K562 (cell line): ENCODE results near the gene EGFR. TPM values are rescaled to one million over a fixed set of nuclear protein-coding genes. Genes with fewer than 3 reads are reported as not detected.
A peak's percentile ranks its signal among the peaks of the same experiment; 100 is the strongest.

ENCODE experiments used
- ATAC-seq: fragments of 200-7000 bp; cut with Tn5 transposase; 3 replicates; pipeline ENCODE4 v1.9.1; 2020; ENCODE audit warnings: moderate library complexity
- BruUV-seq: library from RNA; stranded (reverse); fragments of 400-500 nt; replicated peaks from 2 replicates; lab custom pipeline; 2021; lab: Mats Ljungman, UMichigan
- CTCF ChIA-PET: fragments of 300-600 bp; formaldehyde crosslinking; extraction: SDS; loops from one replicate; lab custom pipeline; 2021; ENCODE audit warnings: low intra/inter-chr PET ratio; lab: Yijun Ruan, JAX
- POLR2A ChIA-PET: fragments of 300-600, 350-650 bp; sonication (Branson Sonifier 250); formaldehyde crosslinking; extraction: SDS; loops from one replicate; lab custom pipeline; 2021; ENCODE audit warnings: antibody characterized with exemption, inconsistent platforms; lab: Yijun Ruan, JAX
- DNase-seq, 4 experiments: peaks; one replicate each; pipeline versions ENCODE4 v3.0.0 to v3.0.0-alpha.2; 2011 to 2018; ENCODE audit warnings: low spot score in 3 of 4, mixed read lengths in 3 of 4; ENCODE audit errors: extremely low read depth in 1 of 4
- FAIRE-seq: peaks from 2 replicates; lab custom pipeline; 2011; peaks lifted over from hg19 to GRCh38; lab: Jason Lieb, UNC
- H2AFZ ChIP-seq: 2 replicates; pipeline ENCODE4 v1.6.0; 2011; ENCODE audit warnings: low read depth, low read length, control low read depth, inconsistent platforms
- H3K27ac ChIP-seq: fragments of 200-600 bp; 3 replicates; pipeline ENCODE4 v1.8.0; 2011; ENCODE audit warnings: low read depth, mild to moderate bottlenecking, control low read depth, inconsistent platforms, low read length, moderate library complexity, mixed read lengths; ENCODE audit errors: extremely low read depth
- H3K27me3 ChIP-seq, 2 experiments: fragments of 300-600 bp in 1 of 2; 2 replicates in 1 of 2; 3 replicates in 1 of 2; pipeline versions ENCODE4 v1.6.0 to v1.8.0; 2011; ENCODE audit warnings: inconsistent platforms in 2 of 2, low read length in 2 of 2, mild to moderate bottlenecking in 1 of 2, mixed read lengths in 1 of 2, moderate library complexity in 1 of 2; ENCODE audit not compliant: control insufficient read depth in 2 of 2, insufficient read depth in 2 of 2
- H3K36me3 ChIP-seq: fragments of 300-600 bp; 3 replicates; pipeline ENCODE4 v1.8.0; 2011; ENCODE audit warnings: mild to moderate bottlenecking, low read length, inconsistent platforms; ENCODE audit not compliant: control insufficient read depth, insufficient read depth
- H3K4me1 ChIP-seq, 2 experiments: fragments of 200-600 bp in 1 of 2; replicated peaks in 1 of 2; 2 replicates in 1 of 2; 3 replicates in 1 of 2; pipeline versions ENCODE4 v1.5.1 to v1.8.0; 2011; ENCODE audit warnings: inconsistent platforms in 2 of 2, low read length in 2 of 2, mild to moderate bottlenecking in 1 of 2, mixed read lengths in 1 of 2, moderate library complexity in 1 of 2; ENCODE audit not compliant: control insufficient read depth in 2 of 2, insufficient read depth in 2 of 2
- H3K4me2 ChIP-seq: 2 replicates; pipeline ENCODE4 v1.6.1; 2011; ENCODE audit warnings: low read length, control low read depth, inconsistent platforms, mixed read lengths; ENCODE audit not compliant: insufficient read depth
- H3K4me3 ChIP-seq: fragments of 200-600 bp; sonication (generic), shearing (Covaris generic); 2 replicates; pipeline ENCODE4 v1.5.1; 2016; ENCODE audit warnings: control low read depth, inconsistent platforms
- H3K79me2 ChIP-seq: fragments of 200-600 bp; 3 replicates; pipeline ENCODE4 v1.8.0; 2011; ENCODE audit warnings: low read length, inconsistent platforms; ENCODE audit not compliant: control insufficient read depth, insufficient read depth
- H3K9ac ChIP-seq, 2 experiments: 2 replicates each; pipeline versions ENCODE4 v1.6.0 to v1.6.1; 2011; ENCODE audit warnings: low read depth in 2 of 2, low read length in 2 of 2, control low read depth in 1 of 2, inconsistent platforms in 1 of 2, mild to moderate bottlenecking in 1 of 2, mixed read lengths in 1 of 2; ENCODE audit not compliant: insufficient read depth in 1 of 2
- H3K9me1 ChIP-seq: one replicate; pipeline ENCODE4 v1.6.0; 2011; ENCODE audit warnings: inconsistent platforms, mild to moderate bottlenecking, low read length, moderate library complexity; ENCODE audit not compliant: control insufficient read depth, insufficient read depth
- H3K9me3 ChIP-seq: replicated peaks from 2 replicates; pipeline ENCODE4 v1.5.1; 2011; ENCODE audit warnings: low read depth, low read length, inconsistent platforms; ENCODE audit not compliant: control insufficient read depth, insufficient read depth
- H4K20me1 ChIP-seq: replicated peaks from 2 replicates; pipeline ENCODE4 v1.6.1; 2011; ENCODE audit warnings: low read length, inconsistent platforms, mixed read lengths; ENCODE audit not compliant: control insufficient read depth, insufficient read depth
- BACH1 ChIP-seq: fragments of 200-800 bp; sonication (Bioruptor generic); IDR thresholded peaks from 2 replicates; pipeline ENCODE4 v1.6.1; 2016; ENCODE audit warnings: missing genetic modification characterization, missing compliant biosample characterization
- CBFA2T2 ChIP-seq: fragments of 450-650 bp; conservative IDR thresholded peaks from 2 replicates; pipeline ENCODE4 v1.6.1; 2017; ENCODE audit warnings: mild to moderate bottlenecking
- ETV1 ChIP-seq: fragments of 450-650 bp; conservative IDR thresholded peaks from 2 replicates; pipeline ENCODE4 v1.6.1; 2016; ENCODE audit warnings: missing genetic modification characterization, control low read depth, low read depth, missing compliant biosample characterization
- FOXA1 ChIP-seq: fragments of 450-650 bp; IDR thresholded peaks from 2 replicates; pipeline ENCODE4 v1.6.1; 2016; ENCODE audit warnings: mild to moderate bottlenecking, borderline replicate concordance
- GABPA ChIP-seq: fragments of 200-800 bp; sonication (Bioruptor generic); conservative IDR thresholded peaks from 2 replicates; pipeline ENCODE4 v1.6.1; 2016; ENCODE audit warnings: low read depth, missing genetic modification characterization, missing compliant biosample characterization
- KLF1 ChIP-seq: fragments of 450-650 bp; IDR thresholded peaks from 2 replicates; pipeline ENCODE4 v1.6.1; 2016; ENCODE audit warnings: missing genetic modification characterization, missing compliant biosample characterization
- SMARCC2 ChIP-seq: fragments of 450-650 bp; IDR thresholded peaks from 2 replicates; pipeline ENCODE4 v1.6.1; 2017; ENCODE audit warnings: antibody characterized with exemption, moderate library complexity, mild to moderate bottlenecking, low read depth
- STAT5B ChIP-seq: fragments of 250-450 bp; sonication (Bioruptor Pico); IDR thresholded peaks from 2 replicates; pipeline ENCODE4 v1.8.0; 2021; ENCODE audit warnings: mild to moderate bottlenecking, inconsistent platforms
- WGBS: fragments of 100-300 bp; shearing (Covaris generic); methylation state at CpG from one replicate; pipeline ENCODE4 v1.1.6; 2016; ENCODE audit warnings: low coverage, mixed read lengths; ENCODE audit not compliant: insufficient coverage; ENCODE audit errors: missing lambda C conversion rate; 5-methylcytosine and 5-hydroxymethylcytosine counted together
- in situ Hi-C: fragments of 300-500 bp; cut with MboI; formaldehyde crosslinking; loops from 4 replicates; pipeline ENCODE4 v1.15.0; 2018; ENCODE audit warnings: inconsistent platforms, mixed read lengths
- intact Hi-C: fragments of 100-400 bp; cut with micrococcal nuclease; formaldehyde crosslinking; loops from 2 replicates; pipeline ENCODE4 v1.14.2; 2022
- polyA plus RNA-seq, 8 experiments: library from polyadenylated mRNA; depleted of rRNA in 4 of 8; stranded (reverse) in 5 of 8; unstranded in 3 of 8; fragments of >200 nt; fragmentation: Nextera tagmentation in 2 of 8; fragmentation: Illumina TruSeq in 1 of 8; extraction: Ambion mirVana in 2 of 8; extraction: Trizol in 1 of 8; gene quantifications; 2 replicates each; pipeline versions ENCODE4 v1.2.1 to v1.2.3, GENCODE V29; 2011 to 2014; ENCODE audit warnings: inconsistent platforms in 1 of 8, missing spikeins in 1 of 8
- total RNA-seq, 7 experiments: library from RNA; depleted of rRNA in 6 of 7; stranded (reverse); fragments of >200 nt in 6 of 7; fragmentation: Illumina TruSeq in 2 of 7; extraction: Trizol in 2 of 7; gene quantifications; 2 replicates each; pipeline versions ENCODE4 v1.2.1 to v1.2.3, GENCODE V29; 2011 to 2021; ENCODE audit warnings: low replicate concordance in 1 of 7
- TF ChIP-seq, protein P1 (sequence below): fragments of 450-650 bp; formaldehyde crosslinking; IDR thresholded peaks from 2 replicates; pipeline ENCODE4 v1.4.0; 2020; ENCODE audit warnings: mild to moderate bottlenecking, mixed read lengths
- TF ChIP-seq, protein P2 (sequence below): conservative IDR thresholded peaks from 2 replicates; pipeline ENCODE4 v1.6.1; 2011; ENCODE audit warnings: low read depth, mild to moderate bottlenecking, low read length; ENCODE audit not compliant: control insufficient read depth
- TF ChIP-seq, protein P3 (sequence below): fragments of 450-650 bp; IDR thresholded peaks from 2 replicates; pipeline ENCODE4 v1.6.1; 2016; ENCODE audit warnings: low read depth

The EGFR gene
- total and polyA plus RNA-seq, 9 of the 15 experiments (the other 6 are each of a cell fraction or from before 2014, with no cell fraction given), result 0.13 TPM; not detected in 8

GRCh38 chr7:55235115-55235514 lies 216.3 kb downstream of the EGFR start:
- CTCF ChIA-PET, result no interaction called here
- POLR2A ChIA-PET, result no interaction called here
- Histone ChIP-seq H3K4me3 (no peak overlapping the region), H3K27me3 (peaks cover 21 to 66% of the 10 kb centered on the region in 2 experiments; a peak in 4 of 5 replicates), H2AFZ (no peak overlapping the region), H3K4me2 (no peak overlapping the region), H3K27ac (no peak overlapping the region), H3K4me1 (peaks cover 0 to 4% of the 10 kb centered on the region in 2 experiments; a peak in 1 of 5 replicates), H3K9me1 (no peaks in the 10 kb centered on the region), H4K20me1 (no peaks in the 10 kb centered on the region), H3K36me3 (no peaks in the 10 kb centered on the region), H3K79me2 (no peaks in the 10 kb centered on the region), H3K9ac (no peak overlapping the region), H3K9me3 (no peaks in the 10 kb centered on the region)
- no TSS peak for BruUV-seq
- intact Hi-C loops, result no loop called here
- in situ Hi-C loops, result no loop called here
- ATAC-seq, result peak; percentile 66
- WGBS, result 2% methylated on average over 14 of the region's 14 CpGs
- no peak for DNase-seq
- FAIRE-seq, result no peak
- no peak for TF ChIP-seq CBFA2T2
- no peak for TF ChIP-seq BACH1
- TF ChIP-seq, protein P1, sequence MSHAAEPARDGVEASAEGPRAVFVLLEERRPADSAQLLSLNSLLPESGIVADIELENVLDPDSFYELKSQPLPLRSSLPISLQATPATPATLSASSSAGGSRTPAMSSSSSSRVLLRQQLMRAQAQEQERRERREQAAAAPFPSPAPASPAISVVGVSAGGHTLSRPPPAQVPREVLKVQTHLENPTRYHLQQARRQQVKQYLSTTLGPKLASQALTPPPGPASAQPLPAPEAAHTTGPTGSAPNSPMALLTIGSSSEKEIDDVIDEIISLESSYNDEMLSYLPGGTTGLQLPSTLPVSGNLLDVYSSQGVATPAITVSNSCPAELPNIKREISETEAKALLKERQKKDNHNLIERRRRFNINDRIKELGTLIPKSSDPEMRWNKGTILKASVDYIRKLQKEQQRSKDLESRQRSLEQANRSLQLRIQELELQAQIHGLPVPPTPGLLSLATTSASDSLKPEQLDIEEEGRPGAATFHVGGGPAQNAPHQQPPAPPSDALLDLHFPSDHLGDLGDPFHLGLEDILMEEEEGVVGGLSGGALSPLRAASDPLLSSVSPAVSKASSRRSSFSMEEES, result no peak
- TF ChIP-seq SMARCC2, result no peak
- no peak for TF ChIP-seq KLF1 (tag)
- TF ChIP-seq, protein P2, sequence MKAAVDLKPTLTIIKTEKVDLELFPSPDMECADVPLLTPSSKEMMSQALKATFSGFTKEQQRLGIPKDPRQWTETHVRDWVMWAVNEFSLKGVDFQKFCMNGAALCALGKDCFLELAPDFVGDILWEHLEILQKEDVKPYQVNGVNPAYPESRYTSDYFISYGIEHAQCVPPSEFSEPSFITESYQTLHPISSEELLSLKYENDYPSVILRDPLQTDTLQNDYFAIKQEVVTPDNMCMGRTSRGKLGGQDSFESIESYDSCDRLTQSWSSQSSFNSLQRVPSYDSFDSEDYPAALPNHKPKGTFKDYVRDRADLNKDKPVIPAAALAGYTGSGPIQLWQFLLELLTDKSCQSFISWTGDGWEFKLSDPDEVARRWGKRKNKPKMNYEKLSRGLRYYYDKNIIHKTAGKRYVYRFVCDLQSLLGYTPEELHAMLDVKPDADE, result no peak
- no peak for TF ChIP-seq FOXA1
- TF ChIP-seq STAT5B (CRISPR knock-in tag), result no peak
- TF ChIP-seq, protein P3, sequence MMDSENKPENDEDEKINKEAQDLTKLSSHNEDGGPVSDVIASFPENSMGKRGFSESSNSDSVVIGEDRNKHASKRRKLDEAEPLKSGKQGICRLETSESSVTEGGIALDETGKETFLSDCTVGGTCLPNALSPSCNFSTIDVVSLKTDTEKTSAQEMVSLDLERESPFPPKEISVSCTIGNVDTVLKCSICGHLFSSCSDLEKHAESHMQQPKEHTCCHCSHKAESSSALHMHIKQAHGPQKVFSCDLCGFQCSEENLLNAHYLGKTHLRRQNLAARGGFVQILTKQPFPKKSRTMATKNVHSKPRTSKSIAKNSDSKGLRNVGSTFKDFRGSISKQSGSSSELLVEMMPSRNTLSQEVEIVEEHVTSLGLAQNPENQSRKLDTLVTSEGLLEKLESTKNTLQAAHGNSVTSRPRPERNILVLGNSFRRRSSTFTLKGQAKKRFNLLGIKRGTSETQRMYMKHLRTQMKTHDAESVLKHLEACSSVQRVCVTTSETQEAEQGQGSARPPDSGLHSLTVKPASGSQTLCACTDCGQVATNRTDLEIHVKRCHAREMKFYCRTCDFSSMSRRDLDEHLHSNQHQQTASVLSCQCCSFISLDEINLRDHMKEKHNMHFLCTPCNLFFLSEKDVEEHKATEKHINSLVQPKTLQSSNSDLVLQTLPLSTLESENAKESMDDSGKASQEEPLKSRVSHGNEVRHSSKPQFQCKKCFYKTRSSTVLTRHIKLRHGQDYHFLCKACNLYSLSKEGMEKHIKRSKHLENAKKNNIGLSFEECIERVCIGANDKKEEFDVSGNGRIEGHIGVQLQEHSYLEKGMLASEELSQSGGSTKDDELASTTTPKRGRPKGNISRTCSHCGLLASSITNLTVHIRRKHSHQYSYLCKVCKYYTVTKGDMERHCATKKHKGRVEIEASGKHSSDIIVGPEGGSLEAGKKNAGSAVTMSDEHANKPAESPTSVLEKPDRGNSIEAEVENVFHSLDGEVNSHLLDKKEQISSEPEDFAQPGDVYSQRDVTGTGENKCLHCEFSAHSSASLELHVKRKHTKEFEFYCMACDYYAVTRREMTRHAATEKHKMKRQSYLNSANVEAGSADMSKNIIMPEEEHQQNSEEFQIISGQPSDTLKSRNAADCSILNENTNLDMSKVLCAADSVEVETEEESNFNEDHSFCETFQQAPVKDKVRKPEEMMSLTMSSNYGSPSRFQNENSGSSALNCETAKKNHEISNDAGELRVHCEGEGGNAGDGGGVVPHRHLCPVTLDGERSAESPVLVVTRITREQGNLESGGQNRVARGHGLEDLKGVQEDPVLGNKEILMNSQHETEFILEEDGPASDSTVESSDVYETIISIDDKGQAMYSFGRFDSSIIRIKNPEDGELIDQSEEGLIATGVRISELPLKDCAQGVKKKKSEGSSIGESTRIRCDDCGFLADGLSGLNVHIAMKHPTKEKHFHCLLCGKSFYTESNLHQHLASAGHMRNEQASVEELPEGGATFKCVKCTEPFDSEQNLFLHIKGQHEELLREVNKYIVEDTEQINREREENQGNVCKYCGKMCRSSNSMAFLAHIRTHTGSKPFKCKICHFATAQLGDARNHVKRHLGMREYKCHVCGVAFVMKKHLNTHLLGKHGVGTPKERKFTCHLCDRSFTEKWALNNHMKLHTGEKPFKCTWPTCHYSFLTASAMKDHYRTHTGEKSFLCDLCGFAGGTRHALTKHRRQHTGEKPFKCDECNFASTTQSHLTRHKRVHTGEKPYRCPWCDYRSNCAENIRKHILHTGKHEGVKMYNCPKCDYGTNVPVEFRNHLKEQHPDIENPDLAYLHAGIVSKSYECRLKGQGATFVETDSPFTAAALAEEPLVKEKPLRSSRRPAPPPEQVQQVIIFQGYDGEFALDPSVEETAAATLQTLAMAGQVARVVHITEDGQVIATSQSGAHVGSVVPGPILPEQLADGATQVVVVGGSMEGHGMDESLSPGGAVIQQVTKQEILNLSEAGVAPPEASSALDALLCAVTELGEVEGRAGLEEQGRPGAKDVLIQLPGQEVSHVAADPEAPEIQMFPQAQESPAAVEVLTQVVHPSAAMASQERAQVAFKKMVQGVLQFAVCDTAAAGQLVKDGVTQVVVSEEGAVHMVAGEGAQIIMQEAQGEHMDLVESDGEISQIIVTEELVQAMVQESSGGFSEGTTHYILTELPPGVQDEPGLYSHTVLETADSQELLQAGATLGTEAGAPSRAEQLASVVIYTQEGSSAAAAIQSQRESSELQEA, result no peak
- 0 out of 2 replicates have a peak, but pooled peaks have one; percentile 36 for TF ChIP-seq GABPA (tag)
- 0 out of 2 replicates have a peak, but pooled peaks have one; percentile 30 for TF ChIP-seq ETV1 (tag)
